CD4-positive, alpha-beta T cell (primary cell): Measurements from ENCODE around the gene SNRNP200. TPM values are rescaled to one million over a fixed set of nuclear protein-coding genes. Genes with fewer than 3 reads are reported as not detected.

Experiments used
- ATAC-seq: fragments of 200-7000 bp; cut with Tn5 transposase; one replicate; pipeline ENCODE4 v1.10.0; 2022; ENCODE audit warnings: mild to moderate bottlenecking; ENCODE audit not compliant: poor library complexity
- CTCF ChIA-PET: fragments of 350-600 bp; sonication (Branson Sonifier 250); formaldehyde crosslinking; loops from one replicate; lab custom pipeline; 2021; ENCODE audit warnings: antibody characterized with exemption, inconsistent platforms; lab: Charles Lee
- POLR2A ChIA-PET: fragments of 350-600 bp; sonication (Branson Sonifier 250); formaldehyde crosslinking; loops from one replicate; lab custom pipeline; 2021; ENCODE audit warnings: antibody characterized with exemption, inconsistent platforms; lab: Charles Lee
- DNase-seq, 14 experiments: peaks; one replicate each; pipeline ENCODE4 v3.0.0-alpha.2; 2013 to 2020; ENCODE audit warnings: mixed read lengths in 2 of 14
- H3K27ac ChIP-seq, 2 donors: one replicate each; pipeline versions ENCODE4 v1.5.1 to v1.7.0; 2013; ENCODE audit warnings: low read length in 2 of 2, low read depth in 1 of 2, mild to moderate bottlenecking in 1 of 2
- H3K27me3 ChIP-seq, 2 experiments: 1 replicate in 1 of 2; 2 replicates in 1 of 2; pipeline versions ENCODE4 v1.6.1 to v1.7.0; 2013; ENCODE audit warnings: low read length in 2 of 2, control low read depth in 1 of 2, mild to moderate bottlenecking in 1 of 2, moderate library complexity in 1 of 2; ENCODE audit not compliant: insufficient read depth in 2 of 2, control insufficient read depth in 1 of 2
- H3K36me3 ChIP-seq: one replicate; pipeline ENCODE4 v1.6.1; 2013; ENCODE audit warnings: low read length, control low read depth; ENCODE audit not compliant: insufficient read depth
- H3K4me1 ChIP-seq: one replicate; pipeline ENCODE4 v1.6.1; 2013; ENCODE audit warnings: low read length, control low read depth; ENCODE audit not compliant: insufficient read depth
- H3K4me3 ChIP-seq: one replicate; pipeline ENCODE4 v1.5.1; 2013; ENCODE audit warnings: mild to moderate bottlenecking, low read length, moderate library complexity
- H3K9me3 ChIP-seq, 2 experiments: 1 replicate in 1 of 2; 2 replicates in 1 of 2; pipeline versions ENCODE4 v1.6.1 to v1.7.0; 2013; ENCODE audit warnings: low read length in 2 of 2, mild to moderate bottlenecking in 2 of 2, control low read depth in 1 of 2, moderate library complexity in 1 of 2; ENCODE audit not compliant: control insufficient read depth in 1 of 2, insufficient read depth in 1 of 2
- H3K27ac Mint-ChIP-seq: one replicate; pipeline ENCODE4 v1.8.0; 2020; ENCODE audit warnings: mixed read lengths
- H3K27me3 Mint-ChIP-seq: one replicate; pipeline ENCODE4 v1.8.0; 2021; ENCODE audit warnings: mixed read lengths
- H3K36me3 Mint-ChIP-seq: one replicate; pipeline ENCODE4 v1.8.0; 2021; ENCODE audit warnings: low read depth, mixed read lengths
- H3K4me1 Mint-ChIP-seq: one replicate; pipeline ENCODE4 v1.8.0; 2021; ENCODE audit warnings: low read depth, mixed read lengths
- H3K4me3 Mint-ChIP-seq: one replicate; pipeline ENCODE4 v1.8.0; 2020; ENCODE audit warnings: mild to moderate bottlenecking, mixed read lengths
- H3K9me3 Mint-ChIP-seq: one replicate; pipeline ENCODE4 v1.8.0; 2020; ENCODE audit warnings: mixed read lengths
- CTCF ChIP-seq: fragments of 200-600 bp; IDR thresholded peaks from one replicate; pipeline ENCODE4 v1.8.0; 2022; ENCODE audit warnings: antibody characterized with exemption, mild to moderate bottlenecking
- intact Hi-C, 2 experiments: fragments of 100-400 bp; cut with DNase I in 1 of 2; cut with micrococcal nuclease in 1 of 2; formaldehyde crosslinking; loops; one replicate each; pipeline versions ENCODE4 v1.15.1 to v1.9.0; 2023 to 2025; cut with DNase I, micrococcal nuclease
- total RNA-seq, 174 experiments: library from RNA in 2 of 174; stranded (reverse) in 2 of 174; gene quantifications; one replicate each; pipeline ENCODE4 v1.2.3 and lab custom pipeline; 2021 to 2026

Gene SNRNP200
- total RNA-seq, 2 experiments from 2014 or later, result 274 to 297 TPM

DNA sequence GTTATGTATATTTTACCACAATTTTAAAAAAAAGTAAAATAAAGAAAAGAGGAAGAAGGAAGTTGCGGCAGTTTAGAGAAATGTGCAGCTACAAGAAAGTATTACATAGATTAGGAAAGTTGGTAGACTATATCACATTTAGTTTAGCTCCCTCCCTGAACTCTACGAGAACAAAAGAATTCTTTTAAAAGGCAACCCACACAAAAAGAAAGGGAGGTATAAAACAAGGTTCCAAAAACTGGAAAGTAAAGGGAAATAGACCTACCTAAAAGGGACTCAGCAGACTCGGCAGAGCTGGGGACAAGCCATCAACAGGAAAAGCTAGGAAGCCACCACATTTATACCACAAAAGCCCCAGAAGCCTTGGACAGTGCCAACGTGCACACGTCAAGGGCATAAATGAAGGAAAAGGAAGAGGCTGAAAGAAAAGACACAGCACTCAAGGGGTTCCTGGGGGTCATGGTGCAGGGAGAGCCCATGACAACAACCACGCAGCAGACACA lies 48.7 kb downstream of the SNRNP200 start:
- Mint-ChIP-seq H3K9me3 (no peaks in the 10 kb centered on the region), H3K27me3 (no peaks in the 10 kb centered on the region), H3K27ac (peak overlapping the region; percentile 81), H3K4me1 (peaks cover 66% of the 10 kb centered on the region), H3K4me3 (peak overlapping the region; percentile 74), H3K36me3 (peaks cover 90% of the 10 kb centered on the region)
- ChIA-PET CTCF (no interaction called here), POLR2A (interaction anchor here (1.0 to 2.0 kb wide), 4 partner anchors 8 to 48 kb away, joined by 3 to 11 read pairs (median 6); partner anchors contain the start of gene STARD7)
- H3K4me1 ChIP-seq, result peaks cover 55% of the 10 kb centered on the region
- peak overlapping the region; percentile 3 to 51 for H3K27ac ChIP-seq
- H3K4me3 ChIP-seq, result peak overlapping the region; percentile 8
- H3K27me3 ChIP-seq, result no peaks in the 10 kb centered on the region
- no peaks in the 10 kb centered on the region for H3K9me3 ChIP-seq
- TF ChIP-seq CTCF, result no peak
- intact Hi-C loops, result no loop called here
- ATAC-seq (peak; percentile 50), DNase-seq (no peak)
- H3K36me3 ChIP-seq, result peaks cover 71% of the 10 kb centered on the region

DNA sequence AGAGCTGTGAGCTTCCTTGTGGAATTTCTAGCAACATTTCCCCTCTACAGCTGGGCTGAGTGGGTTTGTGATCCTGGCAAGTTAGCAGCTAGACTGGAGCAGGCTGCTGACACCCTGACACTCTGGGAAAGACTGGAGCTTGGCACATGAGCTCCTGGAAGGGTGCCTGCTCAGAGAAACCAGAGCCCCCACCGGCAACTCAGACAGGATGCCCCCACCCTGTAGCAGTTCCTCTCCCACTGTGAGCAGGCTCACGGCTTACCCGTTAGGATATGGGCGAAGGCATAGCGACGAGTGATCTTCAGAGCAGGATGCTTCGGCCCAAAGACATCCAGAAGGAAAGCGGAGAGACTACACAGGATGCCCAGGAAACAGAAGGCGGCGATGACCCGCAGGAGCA lies 50.8 kb downstream of the SNRNP200 start:
- no peak for TF ChIP-seq CTCF
- ATAC-seq (no peak), DNase-seq (no peak)
- Histone ChIP-seq H3K27ac (no peak overlapping the region), H3K4me1 (peaks cover 35% of the 10 kb centered on the region), H3K27me3 (no peaks in the 10 kb centered on the region), H3K4me3 (no peak overlapping the region), H3K36me3 (peaks cover 61% of the 10 kb centered on the region), H3K9me3 (no peaks in the 10 kb centered on the region)
- Mint-ChIP-seq H3K27ac (peak overlapping the region; percentile 70), H3K9me3 (no peaks in the 10 kb centered on the region), H3K4me3 (no peak overlapping the region), H3K36me3 (peaks cover 81% of the 10 kb centered on the region), H3K27me3 (no peaks in the 10 kb centered on the region), H3K4me1 (peaks cover 53% of the 10 kb centered on the region)
- CTCF ChIA-PET, result no interaction called here
- POLR2A ChIA-PET, result interaction anchor here (1.0 kb wide), 1 partner anchor 47 kb away, joined by 3 read pairs; no protein-coding TSS in a partner anchor
- intact Hi-C loops, result no loop called here

- intact Hi-C loops, result no loop called here
- Histone ChIP-seq H3K4me1 (peaks cover 19% of the 10 kb centered on the region), H3K36me3 (peaks cover 48% of the 10 kb centered on the region), H3K27ac (no peak overlapping the region), H3K9me3 (no peaks in the 10 kb centered on the region), H3K4me3 (no peak overlapping the region), H3K27me3 (no peaks in the 10 kb centered on the region)
- Mint-ChIP-seq H3K4me3 (no peak overlapping the region), H3K9me3 (no peaks in the 10 kb centered on the region), H3K27ac (peak overlapping the region; percentile 42), H3K27me3 (no peaks in the 10 kb centered on the region), H3K4me1 (peaks cover 38% of the 10 kb centered on the region), H3K36me3 (peaks cover 65% of the 10 kb centered on the region)
- no peak for TF ChIP-seq CTCF
- POLR2A ChIA-PET, result no interaction called here
- CTCF ChIA-PET, result no interaction called here
- ATAC-seq, result no peak
- DNase-seq, result no peak
Observed at GRCh38 chr2:96253006-96253405, 52.3 kb downstream of the SNRNP200 start.
